GM19240 (cell line): Measurements from ENCODE around the gene UBE2L3.
"Not testable (repeated sequence)": the region's sequence is repeated elsewhere in the genome, so short reads cannot be mapped to it uniquely, and the experiment has no call there.

ENCODE experiments used
- DNase-seq: peaks from one replicate; pipeline ENCODE4 v3.0.0; 2011; ENCODE audit warnings: low spot score; ENCODE audit not compliant: insufficient read length

UBE2L3 gene

GRCh38 chr22:21567456-21568346 lies at the start of gene UBE2L3:
UBE2L3 (plus strand) TSS chr22:21567714; CDS start chr22:21567745, 31 bp downstream.
- DNase-seq, result peak; percentile 91

GRCh38 chr22:21526705-21527500 lies 40.6 kb upstream of the UBE2L3 start:
- not testable (repeated sequence) for DNase-seq

GRCh38 chr22:21531525-21531924 lies 36.0 kb upstream of the UBE2L3 start:
- not testable (repeated sequence) for DNase-seq

GRCh38 chr22:21532863-21533648 lies 34.5 kb upstream of the UBE2L3 start:
- DNase-seq, result not testable (repeated sequence)

GRCh38 chr22:21539862-21540261 lies 27.7 kb upstream of the UBE2L3 start:
- DNase-seq, result not testable (repeated sequence)

- not testable (repeated sequence) for DNase-seq
These were observed 22.8 kb upstream of the UBE2L3 start for GRCh38 chr22:21544432-21545322.

- DNase-seq, result not testable (repeated sequence)
These were observed 18.0 kb upstream of the UBE2L3 start for GRCh38 chr22:21549558-21549957.

GRCh38 chr22:21550008-21550677 lies 17.4 kb upstream of the UBE2L3 start:
- DNase-seq, result not testable (repeated sequence)

GRCh38 chr22:21550678-21551047 lies 16.9 kb upstream of the UBE2L3 start:
- DNase-seq, result not testable (repeated sequence)

GRCh38 chr22:21551361-21551760 lies 16.2 kb upstream of the UBE2L3 start, which contains the start of gene RIMBP3C:
RIMBP3C (minus strand) TSS chr22:21551461; CDS start chr22:21550976, 485 bp downstream.
- DNase-seq, result not testable (repeated sequence)

- not testable (repeated sequence) for DNase-seq
These were observed 8.0 kb upstream of the UBE2L3 start for GRCh38 chr22:21559345-21560125.

- not testable (repeated sequence) for DNase-seq
These were observed 6.9 kb upstream of the UBE2L3 start for GRCh38 chr22:21560657-21561056.

- DNase-seq, result no peak
These were observed 3.6 kb upstream of the UBE2L3 start for GRCh38 chr22:21563912-21564311.

GRCh38 chr22:21564411-21564810 lies 3.1 kb upstream of the UBE2L3 start:
- DNase-seq, result no peak

GRCh38 chr22:21568347-21569075 lies 997 bp downstream of the UBE2L3 start:
- DNase-seq, result no peak

GRCh38 chr22:21569076-21569427 lies 1.5 kb downstream of the UBE2L3 start:
- DNase-seq, result not testable (repeated sequence)

GRCh38 chr22:21569459-21570170 lies 2.1 kb downstream of the UBE2L3 start:
- DNase-seq, result no peak

GRCh38 chr22:21570398-21570797 lies 2.9 kb downstream of the UBE2L3 start:
- no peak for DNase-seq
